ENCODE results near the gene MBD5.

Gene MBD5

DNA sequence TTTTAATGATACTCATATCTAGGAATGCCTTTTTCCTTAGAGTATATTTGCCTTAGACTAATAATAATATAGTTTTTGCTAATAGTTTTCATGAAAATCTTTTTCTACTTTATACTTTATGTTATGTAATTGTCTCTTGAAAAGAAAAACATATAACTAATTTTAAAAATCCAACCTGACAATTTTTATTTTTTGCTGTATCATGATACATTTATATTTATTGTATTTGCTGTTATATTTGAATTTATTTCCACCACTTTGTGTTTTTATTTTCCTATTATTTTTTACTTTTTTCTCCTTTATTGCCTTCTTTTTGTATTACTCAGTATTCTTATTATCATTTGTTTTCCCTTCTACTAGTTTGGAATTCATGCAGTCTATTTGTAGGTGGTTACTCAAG is 85.4 kb downstream of the MBD5 start:
- CTCF ChIA-PET: no interaction called here
- POLR2A ChIA-PET: no interaction called here
- TF ChIP-seq, protein P1, sequence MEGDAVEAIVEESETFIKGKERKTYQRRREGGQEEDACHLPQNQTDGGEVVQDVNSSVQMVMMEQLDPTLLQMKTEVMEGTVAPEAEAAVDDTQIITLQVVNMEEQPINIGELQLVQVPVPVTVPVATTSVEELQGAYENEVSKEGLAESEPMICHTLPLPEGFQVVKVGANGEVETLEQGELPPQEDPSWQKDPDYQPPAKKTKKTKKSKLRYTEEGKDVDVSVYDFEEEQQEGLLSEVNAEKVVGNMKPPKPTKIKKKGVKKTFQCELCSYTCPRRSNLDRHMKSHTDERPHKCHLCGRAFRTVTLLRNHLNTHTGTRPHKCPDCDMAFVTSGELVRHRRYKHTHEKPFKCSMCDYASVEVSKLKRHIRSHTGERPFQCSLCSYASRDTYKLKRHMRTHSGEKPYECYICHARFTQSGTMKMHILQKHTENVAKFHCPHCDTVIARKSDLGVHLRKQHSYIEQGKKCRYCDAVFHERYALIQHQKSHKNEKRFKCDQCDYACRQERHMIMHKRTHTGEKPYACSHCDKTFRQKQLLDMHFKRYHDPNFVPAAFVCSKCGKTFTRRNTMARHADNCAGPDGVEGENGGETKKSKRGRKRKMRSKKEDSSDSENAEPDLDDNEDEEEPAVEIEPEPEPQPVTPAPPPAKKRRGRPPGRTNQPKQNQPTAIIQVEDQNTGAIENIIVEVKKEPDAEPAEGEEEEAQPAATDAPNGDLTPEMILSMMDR (IDR thresholded peaks at IDR 0.05; ENCODE audit: insufficient read depth, low read length, missing control alignments): no peak
- no peak overlapping the region for H3K4me3 ChIP-seq (ENCODE audit: low read depth, low read length)
- DNase-seq (ENCODE audit: low read depth, low spot score): no peak

DNA sequence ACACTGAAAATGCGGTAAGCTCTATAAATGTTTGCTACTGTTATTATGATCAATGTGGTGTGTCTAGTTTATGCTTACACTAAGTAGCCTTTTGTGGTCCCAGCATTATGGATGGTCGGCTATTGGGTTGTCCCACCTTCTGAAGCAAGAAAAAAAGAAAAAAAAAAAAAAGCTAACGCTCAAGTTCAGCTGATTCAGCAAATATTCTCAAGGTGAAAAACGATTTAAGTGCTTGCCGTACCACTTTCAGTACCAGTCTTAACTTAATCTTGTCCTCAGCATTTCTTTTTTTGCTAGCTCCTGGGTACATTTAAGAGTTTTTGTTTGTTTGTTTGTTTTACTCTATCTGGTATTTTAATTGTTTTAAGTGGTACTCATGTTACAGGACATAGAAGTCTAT is 87.5 kb downstream of the MBD5 start:
- TF ChIP-seq, protein P1 (IDR thresholded peaks at IDR 0.05; ENCODE audit: insufficient read depth, low read length, missing control alignments): no peak
- ChIA-PET CTCF (interaction anchor here (0.6 kb wide), 1 partner anchor 19 kb away, joined by 3 read pairs; no protein-coding TSS in a partner anchor), POLR2A (interaction anchor here (0.6 kb wide), 1 partner anchor 60 kb away, joined by 3 read pairs; no protein-coding TSS in a partner anchor)
- no peak for DNase-seq (ENCODE audit: low read depth, low spot score)
- no peak overlapping the region for H3K4me3 ChIP-seq (ENCODE audit: low read depth, low read length)

DNA sequence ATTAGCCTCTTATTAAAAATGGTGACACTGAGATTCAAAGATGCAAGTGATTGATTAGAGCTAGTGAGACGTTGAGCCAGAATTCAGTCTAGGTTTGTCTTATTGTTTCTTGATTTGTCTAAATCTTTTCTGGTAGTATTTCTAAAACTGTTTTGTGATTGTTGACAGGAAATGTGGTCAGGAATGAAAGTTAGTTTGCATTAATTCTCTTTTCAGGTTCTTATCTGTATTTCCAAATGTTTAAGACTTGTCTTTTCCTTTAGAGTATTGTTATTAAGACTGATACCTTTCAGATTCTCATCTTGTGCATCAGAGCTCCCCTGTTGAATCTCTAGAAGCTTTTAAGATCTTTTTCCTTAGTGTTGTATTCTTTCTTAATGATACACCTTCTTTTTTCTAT is 89.3 kb downstream of the MBD5 start:
- POLR2A ChIA-PET: no interaction called here
- CTCF ChIA-PET: interaction anchor here (1.9 kb wide), 1 partner anchor 11 kb away, joined by 5 read pairs; no protein-coding TSS in a partner anchor
- DNase-seq (ENCODE audit: low read depth, low spot score): no peak
- H3K4me3 ChIP-seq (ENCODE audit: low read depth, low read length): no peak overlapping the region
- TF ChIP-seq, protein P1 (IDR thresholded peaks at IDR 0.05; ENCODE audit: insufficient read depth, low read length, missing control alignments): no peak

DNA sequence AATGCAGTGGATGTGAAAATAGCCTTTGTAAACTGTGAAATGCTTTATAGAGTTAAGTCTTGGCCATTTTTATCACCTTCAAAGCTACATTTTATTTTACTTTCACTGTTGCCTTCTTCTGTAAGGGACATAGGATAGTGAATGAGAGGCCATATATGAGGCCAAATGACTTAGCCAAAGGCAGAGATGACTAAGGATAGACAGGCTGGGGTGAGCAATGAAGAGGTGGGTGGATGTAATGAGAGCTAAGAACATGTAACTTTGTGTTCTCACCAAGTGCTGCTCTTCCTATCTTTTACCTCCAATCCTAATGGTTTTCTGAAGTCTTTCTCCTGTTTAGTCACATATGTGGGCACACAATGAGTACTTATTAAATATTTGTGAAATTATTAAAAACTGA is 101.9 kb downstream of the MBD5 start:
- ChIA-PET POLR2A (no interaction called here), CTCF (no interaction called here)
- TF ChIP-seq, protein P1 (IDR thresholded peaks at IDR 0.05; ENCODE audit: insufficient read depth, low read length, missing control alignments): no peak
- no peak for DNase-seq (ENCODE audit: low read depth, low spot score)
- no peak overlapping the region for H3K4me3 ChIP-seq (ENCODE audit: low read depth, low read length)

DNA sequence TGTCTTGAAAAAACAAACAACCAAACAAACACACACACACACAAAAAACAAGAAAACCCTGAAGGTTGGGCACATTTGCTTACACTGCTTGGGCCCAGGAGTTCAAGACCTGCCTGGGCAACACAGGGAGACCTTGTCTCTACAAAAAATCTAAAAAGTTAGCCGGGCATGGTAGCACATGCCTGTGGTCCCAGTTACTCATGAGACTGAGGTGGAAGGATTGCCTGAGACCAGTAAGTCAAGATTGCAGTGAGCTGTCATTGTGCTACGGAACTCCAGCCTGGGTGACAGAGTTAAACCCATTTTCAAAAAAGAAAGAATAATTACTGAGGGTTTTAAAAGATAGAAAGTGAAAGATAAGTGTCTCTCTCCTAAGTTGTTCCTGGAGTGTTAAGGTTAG is 103.4 kb downstream of the MBD5 start:
- ChIA-PET CTCF (no interaction called here), POLR2A (no interaction called here)
- H3K4me3 ChIP-seq (ENCODE audit: low read depth, low read length): no peak overlapping the region
- DNase-seq (ENCODE audit: low read depth, low spot score): no peak
- TF ChIP-seq, protein P1 (IDR thresholded peaks at IDR 0.05; ENCODE audit: insufficient read depth, low read length, missing control alignments): no peak

DNA sequence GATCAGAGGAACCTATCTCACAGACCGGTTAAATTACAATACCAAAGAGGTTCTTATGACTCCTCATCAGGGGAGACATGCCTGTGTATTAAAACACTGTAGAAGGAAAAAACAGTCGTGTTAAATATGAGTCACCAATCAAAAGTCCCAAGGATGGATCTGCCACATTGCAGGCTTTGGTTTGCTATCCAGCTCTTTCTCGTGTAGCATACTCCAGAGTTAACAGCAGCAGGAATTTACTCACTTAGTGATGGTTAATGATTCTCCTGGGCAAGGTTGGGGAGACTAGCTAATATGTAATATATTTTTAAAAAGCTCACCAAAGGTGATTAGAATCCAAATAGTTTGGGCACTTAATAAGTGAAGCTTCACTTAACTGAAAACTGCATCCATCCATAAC is 109.7 kb downstream of the MBD5 start:
- H3K4me3 ChIP-seq (ENCODE audit: low read depth, low read length): no peak overlapping the region
- peak; percentile 37 for DNase-seq (ENCODE audit: low read depth, low spot score)
- POLR2A ChIA-PET: no interaction called here
- CTCF ChIA-PET: no interaction called here
- TF ChIP-seq, protein P1 (IDR thresholded peaks at IDR 0.05; ENCODE audit: insufficient read depth, low read length, missing control alignments): no peak
